ENCODE results near the gene RCL1.

DNA sequence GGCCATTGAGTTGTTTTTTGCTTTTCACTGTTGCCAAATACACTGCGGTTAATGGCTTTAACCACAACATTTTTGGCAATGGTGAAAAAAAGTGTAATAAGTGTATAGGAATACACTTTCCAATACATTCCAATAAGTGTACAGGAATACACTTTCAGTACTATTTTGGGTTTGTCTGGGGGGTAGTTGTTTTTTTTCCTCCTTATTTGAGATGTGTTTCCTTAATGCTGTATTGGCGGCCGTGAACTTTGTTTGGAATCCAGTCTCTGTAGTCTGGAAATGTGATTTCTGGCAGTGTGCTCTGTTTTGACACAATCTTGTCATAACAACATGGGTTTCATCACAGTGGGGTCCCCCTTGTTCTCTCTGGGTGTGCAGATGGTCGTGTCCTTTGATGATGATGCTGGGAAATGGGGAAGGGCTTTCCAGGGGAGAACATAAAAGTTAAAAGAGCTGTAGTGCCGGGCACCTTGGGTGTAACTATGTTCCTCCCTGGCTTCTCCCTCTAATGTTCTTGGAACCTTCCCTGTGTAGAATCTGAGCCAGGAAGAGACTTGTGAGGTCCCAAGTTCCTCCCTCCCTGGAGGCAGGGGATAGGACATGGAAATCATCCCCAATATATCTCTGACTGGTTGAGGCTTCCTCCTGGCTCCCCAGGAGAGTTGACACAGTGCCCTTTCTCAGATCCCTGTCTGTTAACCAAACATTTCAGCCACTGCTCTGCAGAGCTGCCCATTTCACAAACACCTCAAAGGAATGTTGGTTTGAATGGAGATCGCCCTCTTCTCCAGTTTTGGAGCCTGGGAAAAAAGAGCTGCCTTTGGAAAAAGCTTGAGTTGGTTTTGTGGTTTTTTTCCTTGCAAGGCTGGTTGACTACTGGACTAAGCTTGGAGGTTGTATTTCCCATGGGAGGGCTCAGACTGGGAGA is 44.8 kb downstream of the RCL1 start:
- TF ChIP-seq, protein P1, sequence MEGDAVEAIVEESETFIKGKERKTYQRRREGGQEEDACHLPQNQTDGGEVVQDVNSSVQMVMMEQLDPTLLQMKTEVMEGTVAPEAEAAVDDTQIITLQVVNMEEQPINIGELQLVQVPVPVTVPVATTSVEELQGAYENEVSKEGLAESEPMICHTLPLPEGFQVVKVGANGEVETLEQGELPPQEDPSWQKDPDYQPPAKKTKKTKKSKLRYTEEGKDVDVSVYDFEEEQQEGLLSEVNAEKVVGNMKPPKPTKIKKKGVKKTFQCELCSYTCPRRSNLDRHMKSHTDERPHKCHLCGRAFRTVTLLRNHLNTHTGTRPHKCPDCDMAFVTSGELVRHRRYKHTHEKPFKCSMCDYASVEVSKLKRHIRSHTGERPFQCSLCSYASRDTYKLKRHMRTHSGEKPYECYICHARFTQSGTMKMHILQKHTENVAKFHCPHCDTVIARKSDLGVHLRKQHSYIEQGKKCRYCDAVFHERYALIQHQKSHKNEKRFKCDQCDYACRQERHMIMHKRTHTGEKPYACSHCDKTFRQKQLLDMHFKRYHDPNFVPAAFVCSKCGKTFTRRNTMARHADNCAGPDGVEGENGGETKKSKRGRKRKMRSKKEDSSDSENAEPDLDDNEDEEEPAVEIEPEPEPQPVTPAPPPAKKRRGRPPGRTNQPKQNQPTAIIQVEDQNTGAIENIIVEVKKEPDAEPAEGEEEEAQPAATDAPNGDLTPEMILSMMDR (IDR thresholded peaks at IDR 0.05; ENCODE audit: borderline replicate concordance, extremely low read depth, low read length, poor library complexity, severe bottlenecking), result no peak
- TF ChIP-seq EZH2 (IDR thresholded peaks at IDR 0.05; ENCODE audit: borderline replicate concordance, low read depth, low read length, severe bottlenecking), result no peak

All from DND-41 (cell line).